Stimulated activated CD8-positive, alpha-beta memory T cell treated with anti-CD3 and anti-CD28 coated beads, Interleukin-7, amount 100 ng/mL, for 1 hour (primary cell): Measurements from ENCODE around the gene FGF14.

Experiments used
- DNase-seq, 2 donors: peaks; one replicate each; pipeline ENCODE4 v3.0.0-alpha.2; 2020; ENCODE audit warnings: low read depth in 2 of 2

FGF14 gene

DNA sequence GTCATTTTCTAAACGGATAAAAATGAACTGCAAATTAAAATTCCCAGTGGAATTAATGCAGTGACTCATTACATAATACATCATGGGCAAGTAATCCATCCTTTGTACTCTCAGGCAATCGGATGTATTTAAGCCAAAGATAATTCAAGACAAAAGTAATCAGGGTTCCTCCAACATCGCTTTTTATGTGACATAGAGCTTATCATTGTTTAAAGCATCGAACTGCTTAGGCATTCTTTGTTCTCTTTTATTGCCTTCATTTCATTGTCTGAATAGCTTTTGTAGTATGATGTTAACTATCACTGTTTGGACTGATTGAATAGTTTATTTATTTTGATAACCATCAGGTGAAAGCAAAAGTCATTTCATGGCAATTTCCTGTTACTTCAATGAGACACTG lies 740.0 kb downstream of the FGF14 start:
- no peak for DNase-seq
